Islet of Langerhans (tissue), 1 donor: ENCODE measurements around the gene STIMATE.

Source experiments
- FAIRE-seq: peaks from one replicate; lab custom pipeline; 2011; peaks lifted over from hg19 to GRCh38; lab: Jason Lieb, UNC

STIMATE gene

GRCh38 chr3:52816199-52816598 lies 81.1 kb downstream of the STIMATE start:
- FAIRE-seq = no peak

- FAIRE-seq = no peak
These were observed 83.5 kb downstream of the STIMATE start for GRCh38 chr3:52813810-52814209.

- no peak for FAIRE-seq
These were observed 85.8 kb downstream of the STIMATE start for GRCh38 chr3:52811452-52812011.

GRCh38 chr3:52810923-52811322 lies 86.4 kb downstream of the STIMATE start:
- no peak for FAIRE-seq

GRCh38 chr3:52809662-52810377 lies 87.5 kb downstream of the STIMATE start:
- no peak for FAIRE-seq

- FAIRE-seq = no peak
These were observed 88.2 kb downstream of the STIMATE start for GRCh38 chr3:52809149-52809548.

GRCh38 chr3:52805270-52806039 lies 91.9 kb downstream of the STIMATE start:
- no peak for FAIRE-seq

- no peak for FAIRE-seq
These were observed 95.5 kb downstream of the STIMATE start for GRCh38 chr3:52801839-52802238.

GRCh38 chr3:52800079-52800478 lies 97.3 kb downstream of the STIMATE start:
- FAIRE-seq = no peak

GRCh38 chr3:52798978-52799476 lies 98.3 kb downstream of the STIMATE start:
- FAIRE-seq = no peak

GRCh38 chr3:52798376-52798977 lies 98.9 kb downstream of the STIMATE start:
- FAIRE-seq = no peak

- FAIRE-seq = no peak
These were observed 100.9 kb downstream of the STIMATE start for GRCh38 chr3:52796411-52796810.

- FAIRE-seq = no peak
These were observed 101.9 kb downstream of the STIMATE start for GRCh38 chr3:52795298-52795900.

- FAIRE-seq = no peak
These were observed 102.7 kb downstream of the STIMATE start, which contains the start of gene ITIH3 for GRCh38 chr3:52794612-52795099. Gene ITIH3, plus strand, starts transcription at chr3:52794796. Its CDS starts 8 bp downstream, at chr3:52794804.

- no peak for FAIRE-seq
These were observed 103.4 kb downstream of the STIMATE start for GRCh38 chr3:52793702-52794611.

GRCh38 chr3:52792961-52793695 lies 104.2 kb downstream of the STIMATE start:
- no peak for FAIRE-seq

- FAIRE-seq = no peak
These were observed 104.9 kb downstream of the STIMATE start for GRCh38 chr3:52792413-52792812.

GRCh38 chr3:52791928-52792327 lies 105.4 kb downstream of the STIMATE start:
- no peak for FAIRE-seq

GRCh38 chr3:52791366-52791765 lies 106.0 kb downstream of the STIMATE start:
- FAIRE-seq = no peak

- no peak for FAIRE-seq
These were observed 106.6 kb downstream of the STIMATE start for GRCh38 chr3:52790741-52791140.
